AG09309 (cell line): ENCODE results near the gene MTCL1.

Experiments used
- DNase-seq: peaks from one replicate; pipeline ENCODE4 v3.0.0-alpha.2; 2010; ENCODE audit warnings: low read depth
- H3K4me3 ChIP-seq: 2 replicates; pipeline ENCODE4 v1.5.1; 2011; ENCODE audit warnings: mild to moderate bottlenecking, low read depth, low read length, moderate library complexity; ENCODE audit not compliant: control insufficient read depth
- CTCF ChIP-seq: IDR thresholded peaks from 2 replicates; pipeline ENCODE4 v1.5.1; 2011; ENCODE audit warnings: mild to moderate bottlenecking, low read depth, low read length, inconsistent platforms; ENCODE audit not compliant: insufficient read depth, control insufficient read depth; ENCODE audit errors: missing control alignments

Gene MTCL1

GRCh38 chr18:8719192-8719591 is 13.8 kb downstream of the MTCL1 start:
- H3K4me3 ChIP-seq: no peak overlapping the region
- no peak for TF ChIP-seq CTCF
- no peak for DNase-seq

- no peak for DNase-seq
- TF ChIP-seq CTCF: no peak
These were observed 14.8 kb downstream of the MTCL1 start for GRCh38 chr18:8720141-8720540.

GRCh38 chr18:8721094-8721669 is 15.8 kb downstream of the MTCL1 start:
- DNase-seq: no peak
- H3K4me3 ChIP-seq: no peak overlapping the region
- no peak for TF ChIP-seq CTCF

More at GRCh38 chr18:8720141-8720540, 14.8 kb downstream of the MTCL1 start:
- H3K4me3 ChIP-seq: no peak overlapping the region

GRCh38 chr18:8721716-8722115 is 16.4 kb downstream of the MTCL1 start:
- TF ChIP-seq CTCF: no peak
- no peak for DNase-seq
- no peak overlapping the region for H3K4me3 ChIP-seq

- H3K4me3 ChIP-seq: no peak overlapping the region
- TF ChIP-seq CTCF: no peak
- no peak for DNase-seq
These were observed 17.8 kb downstream of the MTCL1 start for GRCh38 chr18:8722946-8723820.

- DNase-seq: no peak
- TF ChIP-seq CTCF: no peak
- H3K4me3 ChIP-seq: no peak overlapping the region
These were observed 19.1 kb downstream of the MTCL1 start for GRCh38 chr18:8724452-8724851.

GRCh38 chr18:8726281-8726680 is 20.9 kb downstream of the MTCL1 start:
- no peak for TF ChIP-seq CTCF
- H3K4me3 ChIP-seq: no peak overlapping the region
- no peak for DNase-seq
